ENCODE results near the gene SMTNL1. TPM values are rescaled to one million over a fixed set of nuclear protein-coding genes. Genes with fewer than 3 reads are reported as not detected.
A peak's percentile ranks its signal among the peaks of the same experiment; 100 is the strongest.

Gene SMTNL1
- total and polyA plus RNA-seq, 4 donors: not detected

DNA sequence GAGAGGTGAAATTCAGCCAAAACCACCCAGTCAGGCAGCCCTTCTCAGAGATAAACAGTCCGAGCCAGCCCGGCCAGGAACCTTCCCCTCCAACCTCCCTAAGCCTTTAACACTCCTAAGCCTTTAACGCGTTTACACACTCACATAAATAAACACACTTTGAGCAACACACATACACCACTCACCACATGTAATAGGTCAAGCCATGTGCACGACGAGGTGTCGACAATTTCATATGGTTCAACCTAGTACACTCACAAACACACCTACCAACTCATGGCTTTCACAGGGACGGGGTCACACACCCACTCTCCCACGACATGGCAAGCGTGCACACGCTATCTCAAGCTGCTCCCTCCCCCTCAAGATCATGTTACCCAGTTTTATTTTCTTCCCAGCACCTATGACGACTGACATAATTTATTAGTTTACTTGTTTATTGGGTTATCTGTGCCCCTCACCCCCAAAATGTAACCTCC is 37.4 kb upstream of the SMTNL1 start:
- DNase-seq (ENCODE audit: low spot score): no peak
- Histone ChIP-seq H3K27me3 (ENCODE audit: control insufficient read depth in 4 of 4, insufficient read depth in 4 of 4, low read length in 3 of 4) (no peaks in the 10 kb centered on the region), H3K4me1 (ENCODE audit: control insufficient read depth in 4 of 4, insufficient read depth in 4 of 4, low read length in 3 of 4) (peaks cover 43 to 91% (median 84%) of the 10 kb centered on the region in 4 donors), H3K36me3 (ENCODE audit: control insufficient read depth in 4 of 4, insufficient read depth in 3 of 4, low read depth in 1 of 4, low read length in 3 of 4) (peaks cover 0 to 11% (median 7%) of the 10 kb centered on the region in 4 donors), H3K9ac (ENCODE audit: low read depth in 1 of 2, low read length in 2 of 2) (peak overlapping the region in 1 of 2 donors; percentile 31), H3K9me3 (ENCODE audit: control insufficient read depth in 4 of 4, low read length in 3 of 4) (no peaks in the 10 kb centered on the region), H3K4me3 (ENCODE audit: low read depth in 1 of 3, low read length in 3 of 3) (no peak overlapping the region), H3K27ac (ENCODE audit: low read depth in 1 of 2, low read length in 2 of 2) (peak overlapping the region; percentile 79 to 82)
- no peak for TF ChIP-seq FOXA2 (IDR thresholded peaks at IDR 0.05)
- peak; percentile 8 to 27 for TF ChIP-seq RXRA (IDR thresholded peaks at IDR 0.05)
- no peak for TF ChIP-seq EGR1 (IDR thresholded peaks at IDR 0.05; ENCODE audit: low read depth in 2 of 2)
- TF ChIP-seq CTCF (IDR thresholded peaks at IDR 0.05; ENCODE audit: low read depth, low read length, missing input control): no peak
- TF ChIP-seq RAD21 (IDR thresholded peaks at IDR 0.05): no peak
- TF ChIP-seq SP1 (IDR thresholded peaks at IDR 0.05): no peak
- TF ChIP-seq TAF1 (conservative IDR thresholded peaks at IDR 0.05): peak; percentile 32
- TF ChIP-seq HNF4A (conservative IDR thresholded peaks at IDR 0.05): no peak
- TF ChIP-seq REST (IDR thresholded peaks at IDR 0.05): no peak
- TF ChIP-seq ATF3 (IDR thresholded peaks at IDR 0.05): no peak
- TF ChIP-seq HNF4G (IDR thresholded peaks at IDR 0.05): no peak
- TF ChIP-seq, protein P1, sequence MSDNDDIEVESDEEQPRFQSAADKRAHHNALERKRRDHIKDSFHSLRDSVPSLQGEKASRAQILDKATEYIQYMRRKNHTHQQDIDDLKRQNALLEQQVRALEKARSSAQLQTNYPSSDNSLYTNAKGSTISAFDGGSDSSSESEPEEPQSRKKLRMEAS (IDR thresholded peaks at IDR 0.05): peak; percentile 53
- TF ChIP-seq JUND (IDR thresholded peaks at IDR 0.05): no peak
- WGBS: 21% methylated on average over 12 of the region's 12 CpGs

GRCh38 chr11:57500515-57500914 is 36.9 kb upstream of the SMTNL1 start:
- Histone ChIP-seq H3K9ac (ENCODE audit: low read depth in 1 of 2, low read length in 2 of 2) (no peak overlapping the region), H3K4me1 (ENCODE audit: control insufficient read depth in 4 of 4, insufficient read depth in 4 of 4, low read length in 3 of 4) (peaks cover 44 to 89% (median 82%) of the 10 kb centered on the region in 4 donors), H3K36me3 (ENCODE audit: control insufficient read depth in 4 of 4, insufficient read depth in 3 of 4, low read depth in 1 of 4, low read length in 3 of 4) (peaks cover 0 to 13% (median 7%) of the 10 kb centered on the region in 4 donors), H3K4me3 (ENCODE audit: low read depth in 1 of 3, low read length in 3 of 3) (no peak overlapping the region), H3K9me3 (ENCODE audit: control insufficient read depth in 4 of 4, low read length in 3 of 4) (no peaks in the 10 kb centered on the region), H3K27ac (ENCODE audit: low read depth in 1 of 2, low read length in 2 of 2) (peak overlapping the region; percentile 79 to 82), H3K27me3 (ENCODE audit: control insufficient read depth in 4 of 4, insufficient read depth in 4 of 4, low read length in 3 of 4) (no peaks in the 10 kb centered on the region)
- WGBS: 54% methylated on average over 8 of the region's 8 CpGs
- DNase-seq (ENCODE audit: low spot score): no peak
- TF ChIP-seq RXRA (IDR thresholded peaks at IDR 0.05) (no peak), FOXA2 (IDR thresholded peaks at IDR 0.05) (no peak), NR2F2 (IDR thresholded peaks at IDR 0.05) (no peak), TAF1 (conservative IDR thresholded peaks at IDR 0.05) (no peak), FOXA1 (IDR thresholded peaks at IDR 0.05) (no peak), REST (IDR thresholded peaks at IDR 0.05) (no peak), JUND (IDR thresholded peaks at IDR 0.05) (no peak)
